Left renal pelvis (tissue), 4 donors: ENCODE data around the gene TMEM138. TPM values are rescaled to one million over a fixed set of nuclear protein-coding genes. Genes with fewer than 3 reads are reported as not detected.
A peak's percentile ranks its signal among the peaks of the same experiment; 100 is the strongest.
"Not testable (repeated sequence)": the region's sequence is repeated elsewhere in the genome, so short reads cannot be mapped to it uniquely, and the experiment has no call there.

Experiments
- DNase-seq, 4 donors: peaks; one replicate each; pipeline ENCODE4 v3.0.0-alpha.2; 2013; ENCODE audit warnings: low read depth in 4 of 4, low spot score in 3 of 4
- polyA plus RNA-seq, 4 donors: library from polyadenylated mRNA; unstranded; fragments of 120-200 nt; gene quantifications; one replicate each; pipeline ENCODE4 v1.2.1, GENCODE V29; 2013; ENCODE audit not compliant: insufficient read length in 4 of 4

TMEM138 gene
- polyA plus RNA-seq, 4 donors: 39.4 to 50.7 (median 46.1) TPM

DNA sequence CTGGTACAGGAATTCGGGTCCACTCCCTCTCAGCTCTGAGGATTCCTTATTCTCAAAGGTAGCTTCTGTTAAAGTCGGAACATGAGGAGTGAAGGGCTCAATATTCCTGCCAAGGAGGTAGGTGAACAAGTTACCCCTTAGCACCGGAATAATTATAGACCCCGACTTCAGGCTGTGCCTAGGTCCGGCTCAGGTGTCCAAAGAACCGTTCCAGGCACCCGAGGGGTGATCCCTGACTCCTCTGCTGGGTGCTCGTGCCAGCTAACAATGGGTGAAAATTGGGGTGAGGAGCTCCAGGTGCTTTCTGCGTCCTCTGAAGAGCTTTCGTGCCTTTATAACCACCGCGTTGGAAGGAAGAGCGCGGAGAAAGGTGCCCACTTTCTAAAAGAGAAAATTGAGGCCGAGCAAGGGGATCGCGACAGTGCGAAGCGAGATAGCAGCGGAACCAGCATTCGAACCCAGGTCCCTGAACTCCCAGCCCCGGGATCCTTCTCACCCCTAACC lies 885 bp upstream of the TMEM138 start:
- DNase-seq: no peak

DNA sequence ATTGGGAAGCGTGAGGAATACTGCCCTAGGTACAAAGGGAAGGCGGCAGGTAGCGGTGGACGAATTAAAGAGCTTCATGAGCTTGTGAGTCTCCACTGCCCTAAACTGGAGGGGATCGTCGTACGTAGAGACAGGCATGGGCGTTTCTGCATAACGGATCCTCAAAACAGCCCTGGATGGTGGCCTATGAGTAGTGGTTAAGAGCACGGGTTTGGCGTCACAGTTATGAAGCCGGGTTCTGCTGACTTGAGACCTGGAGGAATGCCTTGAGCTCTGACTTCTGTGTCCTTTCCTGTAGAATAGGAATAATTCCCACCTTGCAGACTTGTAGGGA lies 335 bp downstream of the TMEM138 start:
- DNase-seq: peak in 1 of 4 donors; percentile 9

GRCh38 chr11:61364012-61364675 lies 2.0 kb downstream of the TMEM138 start:
- no peak for DNase-seq

- DNase-seq: no peak
These were observed 5.2 kb downstream of the TMEM138 start for GRCh38 chr11:61367406-61367805.

- DNase-seq: no peak
These were observed 6.5 kb downstream of the TMEM138 start for GRCh38 chr11:61368646-61369045.

GRCh38 chr11:61369372-61370348 lies 7.5 kb downstream of the TMEM138 start:
- no peak for DNase-seq

DNA sequence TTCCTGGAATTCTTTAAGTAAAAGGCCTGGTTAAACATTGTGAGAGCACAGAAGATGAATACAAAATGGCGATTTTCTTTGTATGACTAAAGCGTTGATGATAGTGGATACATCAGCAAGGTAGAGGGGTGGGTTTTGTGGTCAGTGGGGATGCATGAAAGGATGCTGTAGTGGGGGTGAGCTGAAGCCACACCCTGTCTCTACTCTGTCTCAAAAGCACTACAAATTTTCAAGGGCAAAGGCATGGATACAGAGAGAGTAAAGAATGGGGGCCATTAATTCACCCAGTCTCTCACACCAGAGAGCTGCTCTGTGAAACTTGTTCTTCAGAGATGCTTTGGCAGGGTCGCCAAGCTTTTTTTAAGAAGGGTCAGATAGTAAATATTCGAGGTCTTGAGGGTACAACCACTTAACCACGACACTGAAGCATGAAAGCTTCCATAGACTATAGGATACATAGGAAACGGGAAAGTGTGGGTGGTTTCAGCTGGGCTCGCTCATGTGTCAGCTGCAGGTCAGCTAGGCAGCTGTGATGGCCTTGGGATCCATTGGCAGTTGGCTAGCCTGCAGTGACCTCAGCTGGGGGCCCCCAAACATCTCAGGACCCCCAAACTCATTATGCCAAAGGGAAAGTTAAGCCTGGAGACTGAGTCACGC lies 8.3 kb downstream of the TMEM138 start:
- no peak for DNase-seq

DNA sequence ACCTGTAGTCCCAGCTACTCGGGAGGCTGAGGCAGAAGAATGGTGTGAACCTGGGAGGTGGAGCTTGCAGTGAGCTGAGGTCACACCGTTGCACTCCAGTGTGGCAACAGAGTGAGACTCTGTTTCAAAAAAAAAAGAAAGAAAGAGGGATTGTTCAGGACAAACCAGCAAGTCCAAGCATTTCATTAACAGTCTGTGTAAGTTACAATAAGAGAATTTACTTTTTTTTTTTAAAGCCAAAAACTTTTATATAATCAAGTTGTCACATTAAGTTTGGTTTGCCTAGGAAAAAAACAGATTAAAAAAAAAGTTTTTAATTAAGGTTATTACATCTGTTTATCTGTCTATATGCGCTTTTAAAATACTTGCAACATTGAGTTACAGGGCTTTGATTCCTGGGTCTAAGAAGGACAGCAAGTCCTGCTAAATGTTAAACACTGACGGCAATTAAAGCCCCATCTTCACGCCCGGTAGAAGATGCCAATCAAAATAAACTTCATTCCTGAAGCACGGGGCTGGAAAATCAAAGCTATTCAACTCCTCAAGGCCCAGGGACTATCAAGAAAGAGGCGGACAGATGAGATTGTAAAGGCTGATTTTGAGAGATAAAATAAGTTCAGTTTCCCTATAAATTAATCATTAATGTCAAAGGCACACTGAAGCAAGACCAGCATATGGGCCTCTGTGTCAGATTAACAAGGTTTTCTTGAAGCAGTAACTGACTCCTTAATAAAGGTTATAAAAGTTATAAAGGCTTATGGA lies 10.7 kb downstream of the TMEM138 start:
- no peak for DNase-seq

DNA sequence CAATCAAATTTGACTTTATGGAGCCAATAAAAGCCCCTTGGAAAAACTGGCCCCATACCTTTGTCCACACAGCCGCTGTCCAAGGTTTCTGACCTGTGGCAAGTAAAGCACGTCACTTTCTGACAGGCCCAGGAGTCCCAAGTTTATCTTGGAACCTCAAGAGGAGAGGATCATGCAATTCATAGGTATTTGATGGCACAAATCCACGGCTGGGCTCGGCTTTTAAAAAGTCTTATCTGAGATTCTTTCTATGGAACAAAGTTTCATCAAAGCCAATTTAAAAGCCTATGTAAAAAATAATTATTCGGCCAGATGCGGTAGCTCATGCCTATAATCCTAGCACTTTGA lies 13.6 kb downstream of the TMEM138 start:
- DNase-seq: no peak

DNA sequence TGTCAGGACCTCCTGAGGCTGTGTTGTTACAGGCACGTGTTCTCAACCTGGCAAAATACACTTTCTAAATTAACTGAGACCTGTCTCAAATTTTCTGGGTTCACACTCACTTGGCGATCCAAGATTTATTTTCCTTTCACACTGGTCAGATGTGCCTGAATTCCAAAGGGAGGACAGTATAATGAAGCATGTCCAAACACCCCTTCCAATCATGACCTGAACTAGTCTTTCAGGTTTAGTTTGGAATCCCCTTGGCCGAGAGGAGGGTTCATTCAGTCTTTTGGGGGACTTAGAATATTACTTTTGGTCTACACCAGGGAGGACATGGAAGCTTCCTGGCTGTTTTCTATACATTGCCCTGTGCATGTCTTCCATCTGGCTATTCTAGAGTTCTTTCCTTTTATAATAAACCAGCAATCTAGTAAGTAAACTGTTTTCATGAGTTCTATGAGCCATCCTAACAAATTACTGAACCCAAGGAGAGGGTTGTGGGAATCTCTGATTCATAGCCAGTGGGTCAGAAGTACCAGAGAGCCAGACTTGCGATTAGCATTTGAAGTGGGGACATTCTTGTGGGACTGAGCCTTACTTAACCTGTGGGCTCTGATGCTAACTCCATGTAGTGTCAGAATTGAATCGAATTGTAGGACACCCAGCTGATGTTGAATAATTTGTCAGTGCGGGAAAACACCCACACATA lies 15.4 kb downstream of the TMEM138 start:
- DNase-seq: no peak

DNA sequence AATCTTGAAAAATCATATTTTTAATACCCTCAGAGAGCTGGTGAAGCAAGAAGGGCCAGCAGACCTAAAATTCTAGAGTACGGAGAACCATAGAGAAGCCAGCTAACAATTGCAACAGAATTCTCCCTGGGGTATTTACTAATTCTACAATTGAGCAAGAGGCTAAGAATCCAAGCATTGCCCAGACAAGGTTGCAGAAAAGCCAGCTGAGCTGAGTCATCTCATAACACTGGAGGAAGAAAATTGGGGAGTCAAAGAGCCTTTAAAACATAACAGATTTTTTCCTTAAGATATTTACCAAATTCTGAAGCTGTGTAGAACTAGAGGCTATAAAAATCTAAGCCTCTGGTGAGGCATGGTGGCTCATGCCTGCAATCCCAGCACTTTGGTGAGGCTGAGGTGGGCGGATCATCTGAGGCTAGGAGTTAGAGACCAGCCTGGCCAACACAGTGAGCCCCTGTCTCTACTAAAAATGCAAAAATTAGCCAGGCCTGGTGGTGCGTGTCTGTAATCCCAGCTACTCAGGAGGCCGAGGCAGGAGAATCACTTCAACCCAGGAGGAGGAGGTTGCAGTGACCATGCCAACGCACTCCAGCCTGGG lies 16.6 kb downstream of the TMEM138 start:
- no peak for DNase-seq

GRCh38 chr11:61380884-61381283 lies 18.7 kb downstream of the TMEM138 start:
- no peak for DNase-seq

- DNase-seq: not testable (repeated sequence)
These were observed 21.7 kb downstream of the TMEM138 start for GRCh38 chr11:61383859-61384258.

- DNase-seq: no peak
These were observed 22.4 kb downstream of the TMEM138 start for GRCh38 chr11:61384271-61385242.

DNA sequence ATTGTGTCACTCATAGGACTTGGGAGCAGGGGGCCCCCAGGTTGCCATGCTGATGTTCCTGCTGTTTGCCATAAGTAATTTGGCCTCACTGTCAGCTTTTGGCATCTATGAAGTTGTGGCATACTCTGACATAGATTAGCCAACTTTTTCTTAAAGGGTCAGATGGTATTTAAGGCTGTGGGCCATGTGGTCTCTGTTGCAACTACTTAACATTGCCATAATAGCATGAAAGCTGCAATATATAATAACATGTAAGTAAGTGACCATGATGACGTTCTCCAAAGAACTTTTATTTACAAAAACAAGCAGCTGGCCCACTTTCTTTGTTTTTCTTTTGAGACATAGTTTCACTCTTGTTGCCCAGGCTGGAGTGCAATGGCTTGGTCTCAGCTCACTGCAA lies 28.0 kb downstream of the TMEM138 start:
- DNase-seq: no peak

GRCh38 chr11:61392981-61393595 lies 30.9 kb downstream of the TMEM138 start:
- DNase-seq: no peak

DNA sequence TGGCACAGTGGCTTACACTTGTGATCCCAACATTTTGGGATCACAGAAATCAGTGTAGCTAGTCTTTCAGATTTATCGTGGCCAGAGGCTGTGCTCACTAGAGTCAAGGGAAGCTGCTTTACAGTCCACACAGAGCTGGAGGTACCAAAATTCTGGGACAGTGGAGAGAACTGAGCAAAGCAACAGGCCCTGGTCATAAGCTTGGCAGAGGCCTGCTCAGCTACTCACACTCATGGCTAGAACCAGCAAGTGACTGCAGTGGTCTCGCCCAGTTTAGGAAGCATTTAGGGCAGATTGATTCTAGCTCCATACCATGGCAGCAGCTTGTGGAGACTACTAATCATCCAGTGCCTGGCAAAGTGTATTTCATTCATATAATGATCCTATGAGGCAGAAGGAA lies 39.0 kb downstream of the TMEM138 start:
- no peak for DNase-seq

DNA sequence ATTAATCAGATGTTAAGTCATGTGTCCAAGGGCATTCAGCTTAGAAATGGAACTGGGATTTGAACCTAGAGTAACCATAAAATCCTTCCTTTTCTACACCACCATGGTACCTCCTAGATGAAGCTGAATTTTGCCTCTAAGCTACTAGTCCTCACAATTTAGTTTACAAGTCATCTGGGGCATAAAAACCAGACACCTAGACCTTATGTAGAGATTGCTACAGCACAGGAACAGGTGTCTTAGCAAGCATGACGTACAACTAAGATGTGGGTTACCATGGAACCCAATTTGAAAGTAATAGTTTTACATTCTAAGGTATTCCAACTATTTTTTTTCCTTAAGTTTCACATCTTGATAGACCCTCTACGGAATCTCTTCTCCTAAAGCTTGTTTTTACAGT lies 39.4 kb downstream of the TMEM138 start:
- DNase-seq: no peak
